HG02973 (cell line): ENCODE results near the gene KANSL1.
A peak's percentile ranks its signal among the peaks of the same experiment; 100 is the strongest.
"Not testable (repeated sequence)": the region's sequence is repeated elsewhere in the genome, so short reads cannot be mapped to it uniquely, and the experiment has no call there.

Experiments used
- ATAC-seq: cut with Tn5 transposase; IDR thresholded peaks from one replicate; pipeline ENCODE4 v1.9.1; 2021; ENCODE audit warnings: moderate library complexity; ENCODE audit not compliant: unreplicated experiment

KANSL1 gene, protein sequence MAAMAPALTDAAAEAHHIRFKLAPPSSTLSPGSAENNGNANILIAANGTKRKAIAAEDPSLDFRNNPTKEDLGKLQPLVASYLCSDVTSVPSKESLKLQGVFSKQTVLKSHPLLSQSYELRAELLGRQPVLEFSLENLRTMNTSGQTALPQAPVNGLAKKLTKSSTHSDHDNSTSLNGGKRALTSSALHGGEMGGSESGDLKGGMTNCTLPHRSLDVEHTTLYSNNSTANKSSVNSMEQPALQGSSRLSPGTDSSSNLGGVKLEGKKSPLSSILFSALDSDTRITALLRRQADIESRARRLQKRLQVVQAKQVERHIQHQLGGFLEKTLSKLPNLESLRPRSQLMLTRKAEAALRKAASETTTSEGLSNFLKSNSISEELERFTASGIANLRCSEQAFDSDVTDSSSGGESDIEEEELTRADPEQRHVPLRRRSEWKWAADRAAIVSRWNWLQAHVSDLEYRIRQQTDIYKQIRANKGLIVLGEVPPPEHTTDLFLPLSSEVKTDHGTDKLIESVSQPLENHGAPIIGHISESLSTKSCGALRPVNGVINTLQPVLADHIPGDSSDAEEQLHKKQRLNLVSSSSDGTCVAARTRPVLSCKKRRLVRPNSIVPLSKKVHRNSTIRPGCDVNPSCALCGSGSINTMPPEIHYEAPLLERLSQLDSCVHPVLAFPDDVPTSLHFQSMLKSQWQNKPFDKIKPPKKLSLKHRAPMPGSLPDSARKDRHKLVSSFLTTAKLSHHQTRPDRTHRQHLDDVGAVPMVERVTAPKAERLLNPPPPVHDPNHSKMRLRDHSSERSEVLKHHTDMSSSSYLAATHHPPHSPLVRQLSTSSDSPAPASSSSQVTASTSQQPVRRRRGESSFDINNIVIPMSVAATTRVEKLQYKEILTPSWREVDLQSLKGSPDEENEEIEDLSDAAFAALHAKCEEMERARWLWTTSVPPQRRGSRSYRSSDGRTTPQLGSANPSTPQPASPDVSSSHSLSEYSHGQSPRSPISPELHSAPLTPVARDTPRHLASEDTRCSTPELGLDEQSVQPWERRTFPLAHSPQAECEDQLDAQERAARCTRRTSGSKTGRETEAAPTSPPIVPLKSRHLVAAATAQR (N-terminal part only)

DNA sequence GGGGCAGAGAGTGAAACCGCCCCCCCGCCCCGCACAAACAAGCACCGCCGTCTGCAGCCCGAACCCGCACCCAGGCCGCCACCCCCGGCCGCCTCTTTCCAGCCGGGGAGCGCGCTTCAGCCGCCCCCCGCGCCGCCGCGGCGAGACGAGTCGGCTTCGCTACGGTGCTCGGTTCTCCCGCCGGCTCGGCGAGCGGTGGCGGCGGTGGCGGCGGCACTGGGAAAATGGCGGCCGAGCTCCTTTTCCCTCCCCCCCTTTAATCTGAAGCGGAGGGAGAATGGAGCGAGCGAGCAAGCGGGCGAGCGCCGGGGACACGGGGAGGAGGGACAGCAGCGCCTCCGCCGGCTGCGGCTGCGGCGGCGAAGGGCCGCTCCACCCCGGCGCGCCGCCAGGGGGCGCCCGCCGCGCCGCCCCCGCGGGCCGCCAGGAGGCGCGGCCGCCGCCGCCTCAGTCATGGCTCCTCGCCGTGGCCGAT is at the start of gene KANSL1:
TSS of gene KANSL1 (minus strand) at position 279 of the 475 bp plus-strand sequence. CDS start 21,286 bp downstream, outside the sequence.
- ATAC-seq = peak; percentile 58

DNA sequence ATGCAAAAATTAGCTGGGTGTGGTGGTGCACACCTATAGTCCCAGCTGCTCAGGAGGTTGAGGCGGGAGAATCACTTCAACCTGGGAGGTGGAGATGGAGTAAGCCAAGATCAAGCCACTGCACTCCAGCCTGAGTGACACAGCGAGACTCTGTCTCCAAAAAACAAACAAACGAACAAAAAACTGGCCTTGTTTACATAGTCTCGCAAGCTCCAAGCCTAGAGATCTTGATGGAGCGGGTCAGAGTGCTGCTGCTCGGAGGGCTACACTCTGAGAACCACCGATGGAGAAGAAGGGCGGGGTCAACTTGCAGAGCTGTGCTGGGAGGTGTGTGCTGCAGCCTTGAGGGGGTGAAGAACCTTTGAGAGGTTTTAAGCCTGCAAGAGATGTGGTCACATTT is 38.1 kb upstream of the KANSL1 start:
- ATAC-seq = not testable (repeated sequence)

DNA sequence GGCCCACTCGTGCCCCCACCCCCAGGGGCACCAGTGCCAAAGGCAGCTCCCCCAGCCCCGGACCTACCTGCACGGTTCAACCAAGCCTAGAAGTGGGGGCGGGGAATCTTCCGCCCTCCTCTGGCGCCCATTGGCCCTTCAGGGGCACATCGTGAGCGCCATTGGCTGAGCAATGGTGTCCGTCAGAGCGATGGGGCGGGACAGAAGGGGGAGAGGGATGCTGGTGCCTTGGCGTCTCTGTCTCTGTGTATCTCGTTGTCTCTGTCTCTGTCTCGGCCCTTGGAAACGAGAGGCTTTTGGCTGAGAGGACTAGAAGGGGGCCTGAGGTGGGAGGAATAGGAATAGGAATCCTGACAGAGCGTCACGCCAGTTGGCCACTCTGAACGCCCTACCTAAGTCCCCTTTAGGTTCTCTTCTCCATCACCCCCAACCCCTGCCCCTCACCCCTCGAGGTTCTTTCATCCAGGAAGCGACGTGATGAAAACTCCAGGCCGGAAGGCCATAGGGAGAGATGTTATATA is 32.1 kb upstream of the KANSL1 start:
- peak; percentile 96 for ATAC-seq

DNA sequence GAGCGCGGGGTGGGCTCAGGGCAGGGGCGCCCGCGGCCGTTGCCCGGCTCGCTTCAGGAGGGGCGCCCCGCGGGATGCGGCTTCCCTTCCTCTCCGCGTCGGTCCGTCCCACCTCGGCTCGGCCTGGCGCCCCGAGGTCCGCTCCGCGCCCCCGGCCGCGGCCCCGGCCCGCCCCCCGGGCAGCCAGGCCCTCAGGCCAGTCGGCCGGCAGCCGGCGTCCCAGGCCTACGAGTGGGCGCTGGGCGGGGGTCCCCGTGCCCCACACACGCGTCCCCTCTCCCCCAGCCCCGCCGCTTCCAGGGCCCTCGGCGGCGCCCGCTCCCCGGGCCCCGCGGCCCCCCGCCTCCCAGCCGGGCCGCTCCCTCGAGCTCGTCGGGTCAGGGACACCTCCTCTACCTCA is 31.6 kb upstream of the KANSL1 start:
- peak; percentile 33 for ATAC-seq

DNA sequence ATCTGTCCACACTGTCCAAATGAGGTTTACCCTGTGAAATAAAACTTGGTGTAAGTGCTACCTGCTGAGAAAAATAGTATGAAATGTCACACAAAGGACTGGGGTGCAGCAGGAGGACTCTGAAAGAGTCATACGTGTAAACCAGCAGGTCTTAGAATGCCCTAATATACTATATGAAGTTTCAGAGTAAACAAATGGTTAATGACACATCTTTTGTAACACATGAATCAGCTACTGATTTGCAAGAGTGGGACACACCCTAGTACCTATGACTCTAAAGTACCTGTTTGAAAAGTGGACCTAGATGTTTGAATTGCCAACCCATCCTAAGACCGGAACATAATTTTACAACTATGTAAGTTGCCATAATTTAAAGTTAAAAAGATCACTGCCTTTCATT is 29.8 kb upstream of the KANSL1 start:
- ATAC-seq = not testable (repeated sequence)

DNA sequence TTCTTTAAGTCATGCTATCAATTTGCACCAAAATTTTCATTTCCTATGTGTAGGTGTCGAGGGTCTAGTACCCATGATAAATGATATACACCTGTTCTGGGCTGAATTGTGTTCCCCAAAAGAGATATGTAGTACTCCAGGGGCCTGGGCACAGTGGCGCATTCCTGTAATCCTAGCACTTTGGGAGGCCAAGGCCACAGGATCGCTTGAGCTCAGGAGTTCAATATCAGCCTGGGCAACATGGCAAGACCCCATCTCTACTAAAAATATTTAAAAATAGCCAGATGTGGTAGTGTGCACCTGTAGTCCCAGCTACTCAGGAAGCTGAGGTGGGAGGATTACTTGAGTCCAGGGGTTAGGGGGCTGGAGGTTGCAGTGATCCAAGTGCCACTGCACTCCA is 23.5 kb upstream of the KANSL1 start:
- no peak for ATAC-seq

DNA sequence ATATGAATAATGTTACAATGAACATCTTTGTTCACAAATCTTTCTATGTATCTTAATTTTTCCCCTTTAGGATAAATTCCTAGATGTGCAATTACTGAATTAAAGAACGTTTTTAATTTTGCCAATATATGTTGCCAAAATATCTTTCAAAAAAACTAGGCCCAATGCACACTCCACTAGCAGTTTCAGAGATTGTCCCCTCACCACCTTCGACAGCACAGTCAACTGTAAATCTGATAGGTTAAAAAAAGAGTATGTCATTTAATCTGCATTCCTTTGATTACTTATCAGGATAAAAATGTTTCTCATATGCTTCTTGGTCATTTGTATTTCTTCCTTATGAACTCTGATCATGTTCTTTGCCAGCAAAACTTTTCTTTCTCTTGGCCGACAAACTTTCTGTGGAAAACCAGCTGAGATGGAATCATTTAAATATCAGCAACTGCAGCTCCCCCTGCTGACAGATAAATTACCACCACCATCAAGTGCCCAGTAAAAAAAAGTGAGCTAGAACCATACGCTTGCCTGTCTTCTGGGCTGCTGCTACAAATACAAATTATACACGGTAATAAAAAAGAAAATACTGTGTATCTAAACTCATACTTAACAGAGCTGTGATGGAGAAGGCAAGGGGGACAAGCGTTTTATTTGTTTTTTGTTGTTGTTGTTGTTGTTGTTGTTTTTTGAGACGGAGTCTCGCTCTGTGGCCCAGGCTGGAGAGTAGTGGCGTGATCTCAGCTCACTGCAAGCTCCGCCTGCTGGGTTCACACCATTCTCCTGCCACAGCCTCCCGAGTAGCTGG is 19.6 kb upstream of the KANSL1 start:
- no peak for ATAC-seq

DNA sequence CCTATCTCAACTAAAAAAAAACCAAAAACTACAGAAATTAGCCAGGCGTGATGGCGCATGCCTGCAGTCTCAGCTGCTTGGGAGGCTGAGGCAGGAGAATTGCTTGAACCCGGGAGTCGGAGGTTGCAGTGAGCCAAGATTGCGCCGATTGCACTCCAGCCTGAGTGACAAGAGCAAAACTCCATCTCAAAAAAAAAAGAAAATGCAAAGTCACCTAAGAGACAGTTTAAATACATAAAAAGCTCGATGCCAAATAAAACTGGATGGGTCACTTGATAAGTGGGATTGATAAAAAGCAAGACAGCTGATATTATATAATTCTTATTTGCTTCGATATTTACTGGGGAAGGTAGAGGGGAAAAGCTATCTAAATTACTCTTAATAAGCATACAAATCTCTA is 15.8 kb upstream of the KANSL1 start:
- no peak for ATAC-seq

DNA sequence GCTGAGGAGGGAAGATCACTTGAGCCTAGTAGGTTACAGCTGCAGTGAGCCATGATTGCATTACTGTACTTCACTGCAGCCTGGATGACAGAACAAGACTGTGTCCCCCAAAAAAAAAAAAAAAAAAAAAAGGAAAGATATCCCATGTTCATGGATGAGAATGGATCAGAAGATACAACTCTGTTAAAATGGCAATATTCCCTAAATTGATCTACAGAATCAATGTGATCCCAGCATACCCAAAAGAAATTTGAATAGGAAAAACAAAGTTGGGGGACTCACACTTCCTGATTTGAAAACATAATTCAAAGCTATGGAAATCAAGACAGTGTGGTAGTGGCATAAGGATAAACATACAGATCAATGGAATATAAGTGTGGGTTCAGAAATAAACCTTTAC is 12.7 kb upstream of the KANSL1 start:
- ATAC-seq = no peak

DNA sequence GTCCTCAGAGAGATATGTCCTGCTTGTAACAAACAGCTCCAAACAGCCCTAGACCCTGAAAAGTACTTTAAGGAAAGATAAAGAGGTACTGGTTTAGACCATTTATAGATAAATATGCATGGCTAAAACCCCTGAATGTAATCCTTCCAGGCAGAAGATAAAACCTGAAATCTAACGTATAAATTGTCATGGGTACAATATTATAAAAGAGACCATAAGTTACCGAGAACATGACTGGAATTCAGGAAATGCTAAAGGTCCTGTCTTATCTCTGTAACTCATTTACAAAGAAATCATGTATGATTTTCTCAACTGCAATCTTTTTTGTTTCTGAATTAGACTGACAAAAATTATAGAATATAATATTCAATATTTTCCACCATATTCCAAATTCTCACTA is 9.2 kb upstream of the KANSL1 start:
- no peak for ATAC-seq

DNA sequence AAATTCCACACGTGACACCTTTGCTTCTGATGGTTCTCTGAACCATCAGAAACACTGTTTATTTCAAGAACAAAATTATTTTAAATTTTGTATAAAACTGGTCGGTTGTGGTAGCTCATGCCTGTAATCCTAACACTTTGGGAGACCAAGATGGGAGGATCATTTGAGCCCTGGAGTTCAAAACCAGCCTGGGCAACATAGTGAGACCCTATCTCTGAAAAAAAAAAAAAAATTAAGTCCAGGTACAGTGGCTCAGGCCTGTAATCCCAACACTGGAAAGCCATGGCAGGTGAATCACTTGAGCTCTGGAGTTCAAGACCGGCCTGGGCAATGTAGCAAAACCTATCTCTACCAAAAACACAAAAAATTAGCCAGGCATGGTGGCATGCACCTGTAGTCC is 8.3 kb upstream of the KANSL1 start:
- no peak for ATAC-seq

DNA sequence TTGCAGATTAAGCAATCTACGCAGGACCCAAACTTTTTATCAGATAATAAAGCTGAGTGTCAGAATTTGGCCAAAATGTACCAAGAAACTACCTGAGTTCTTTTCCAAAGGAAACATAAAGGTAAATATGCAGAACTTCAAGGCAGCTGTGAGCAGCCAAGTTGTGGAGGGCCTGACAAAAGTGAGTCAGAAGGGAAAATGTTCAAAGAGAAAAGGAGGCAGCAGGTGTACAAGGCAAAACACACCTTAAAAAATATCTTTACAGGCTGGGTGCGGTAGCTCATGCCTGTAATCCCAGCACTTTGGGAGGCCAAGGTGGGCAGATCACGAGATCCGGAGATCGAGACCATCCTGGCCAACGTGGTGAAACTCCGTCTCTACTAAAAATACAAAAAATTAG is 7.0 kb upstream of the KANSL1 start:
- no peak for ATAC-seq

DNA sequence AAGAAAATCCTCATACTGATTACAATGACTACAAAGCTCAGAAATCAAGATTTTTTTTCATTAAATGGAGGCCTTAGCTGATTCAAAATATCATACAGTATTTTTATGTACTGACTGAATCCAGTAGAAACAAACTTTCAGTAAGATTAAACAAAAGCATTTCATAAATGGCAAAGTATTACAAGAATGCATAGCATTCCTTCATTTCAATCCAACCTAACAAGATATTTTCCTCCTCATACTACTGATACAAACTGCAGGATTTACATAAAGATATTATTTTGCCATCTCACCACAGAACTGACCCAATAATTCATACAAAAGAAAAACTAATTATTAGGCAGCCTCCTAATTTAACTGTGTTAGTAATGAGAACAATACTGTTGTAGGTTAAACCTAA is 6.2 kb upstream of the KANSL1 start:
- ATAC-seq = no peak

DNA sequence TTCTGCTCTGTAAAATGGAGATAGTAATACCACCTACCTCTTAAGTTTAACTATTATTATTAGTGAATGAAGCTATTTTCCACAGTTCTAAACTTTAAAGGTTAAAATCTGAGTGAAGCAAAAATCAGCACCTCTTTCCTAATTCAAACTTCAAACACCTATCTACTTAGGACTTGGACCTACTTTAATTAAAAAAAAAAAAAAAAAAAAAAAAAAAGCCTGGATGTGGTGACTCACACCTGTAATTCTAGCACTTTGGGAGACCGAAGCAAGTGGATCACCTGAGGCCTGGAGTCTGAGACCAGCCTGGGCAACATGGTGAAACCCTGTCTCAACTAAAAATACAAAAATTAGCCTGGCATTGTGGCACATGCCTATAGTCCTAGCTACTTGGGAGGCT is 5.0 kb upstream of the KANSL1 start:
- ATAC-seq = no peak

DNA sequence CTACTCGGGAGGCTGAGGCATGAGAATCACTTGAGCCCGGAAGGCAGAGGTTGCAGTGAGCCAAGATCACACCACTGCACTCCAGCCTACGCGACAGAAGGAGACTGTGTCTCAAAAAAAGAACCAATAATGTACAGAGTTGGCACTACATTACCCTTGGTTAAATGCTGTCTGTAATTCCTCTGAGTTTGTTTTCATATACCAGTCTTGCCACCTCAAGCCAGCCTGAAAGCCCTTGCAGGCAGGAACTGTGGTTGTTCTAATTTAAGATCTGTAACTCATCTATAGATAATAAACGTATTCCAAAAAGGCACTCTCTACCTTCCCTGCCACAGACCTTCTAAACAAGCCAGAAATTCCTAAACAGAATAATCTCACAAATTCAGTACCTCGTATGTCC is 4.3 kb upstream of the KANSL1 start:
- ATAC-seq = no peak

DNA sequence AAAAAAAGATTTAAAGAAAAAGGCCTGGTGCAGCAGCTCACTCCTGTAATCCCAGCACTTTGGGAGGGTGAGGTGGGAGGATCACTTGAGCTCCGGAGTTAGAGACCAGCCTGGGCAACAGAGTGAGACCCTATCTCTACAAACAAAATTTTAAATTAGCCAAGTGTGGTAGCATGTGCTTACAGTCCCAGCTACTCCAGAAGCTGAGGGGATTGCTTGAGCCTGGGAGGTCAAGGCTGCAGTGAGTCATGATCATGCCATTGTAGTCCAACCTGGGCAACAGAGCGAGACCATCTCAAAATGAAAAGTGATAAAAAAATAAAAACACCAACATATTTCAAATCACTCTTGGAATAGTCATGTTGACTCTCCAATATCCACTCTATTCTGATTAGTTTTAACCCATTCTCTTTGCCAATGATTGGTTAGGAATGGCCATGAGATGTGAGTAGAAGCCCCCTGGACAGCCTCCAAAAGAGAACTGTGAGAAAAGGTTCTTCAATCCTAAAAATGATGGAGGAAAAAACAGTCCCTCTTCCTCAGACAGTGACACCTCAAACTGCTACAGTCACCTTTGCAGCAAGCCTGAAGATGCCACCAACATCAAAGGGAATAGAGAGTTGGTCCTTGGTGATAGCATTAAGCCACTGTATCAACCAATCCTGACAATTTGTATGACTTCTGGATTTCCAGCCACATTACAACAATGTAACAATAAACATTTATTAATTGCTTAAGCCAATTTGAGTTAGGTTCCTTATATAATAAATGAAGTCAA is 2.9 kb upstream of the KANSL1 start:
- ATAC-seq = no peak

DNA sequence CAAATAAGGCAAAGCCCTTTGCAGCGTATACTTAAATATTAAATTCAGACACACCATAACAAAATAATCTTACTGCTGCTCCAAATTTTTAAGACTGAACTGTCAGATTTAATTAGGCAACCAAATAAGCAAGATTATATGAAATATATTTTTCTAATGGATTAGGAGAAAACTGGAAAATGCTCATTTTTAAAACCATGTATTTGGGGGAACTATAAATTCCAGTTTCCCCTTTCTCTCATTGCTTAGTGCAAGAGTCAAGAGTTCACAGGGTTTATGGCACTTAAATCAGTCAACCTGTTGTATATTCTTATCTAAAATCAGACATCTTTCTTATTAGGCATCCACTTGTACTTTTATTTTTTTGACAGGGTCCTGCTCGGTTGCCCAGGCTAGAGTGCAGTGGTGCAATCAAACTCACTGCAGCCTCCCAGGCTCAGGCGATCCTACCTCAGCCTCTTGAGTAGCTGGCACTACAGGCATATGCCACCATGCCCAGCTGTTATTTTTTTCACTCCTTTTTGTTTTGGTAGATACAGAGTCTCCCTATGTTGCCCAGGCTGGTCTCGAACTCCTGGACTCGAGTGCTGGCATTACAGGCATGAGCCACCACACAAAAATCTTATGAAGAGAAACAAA is 2.1 kb upstream of the KANSL1 start:
- no peak for ATAC-seq

DNA sequence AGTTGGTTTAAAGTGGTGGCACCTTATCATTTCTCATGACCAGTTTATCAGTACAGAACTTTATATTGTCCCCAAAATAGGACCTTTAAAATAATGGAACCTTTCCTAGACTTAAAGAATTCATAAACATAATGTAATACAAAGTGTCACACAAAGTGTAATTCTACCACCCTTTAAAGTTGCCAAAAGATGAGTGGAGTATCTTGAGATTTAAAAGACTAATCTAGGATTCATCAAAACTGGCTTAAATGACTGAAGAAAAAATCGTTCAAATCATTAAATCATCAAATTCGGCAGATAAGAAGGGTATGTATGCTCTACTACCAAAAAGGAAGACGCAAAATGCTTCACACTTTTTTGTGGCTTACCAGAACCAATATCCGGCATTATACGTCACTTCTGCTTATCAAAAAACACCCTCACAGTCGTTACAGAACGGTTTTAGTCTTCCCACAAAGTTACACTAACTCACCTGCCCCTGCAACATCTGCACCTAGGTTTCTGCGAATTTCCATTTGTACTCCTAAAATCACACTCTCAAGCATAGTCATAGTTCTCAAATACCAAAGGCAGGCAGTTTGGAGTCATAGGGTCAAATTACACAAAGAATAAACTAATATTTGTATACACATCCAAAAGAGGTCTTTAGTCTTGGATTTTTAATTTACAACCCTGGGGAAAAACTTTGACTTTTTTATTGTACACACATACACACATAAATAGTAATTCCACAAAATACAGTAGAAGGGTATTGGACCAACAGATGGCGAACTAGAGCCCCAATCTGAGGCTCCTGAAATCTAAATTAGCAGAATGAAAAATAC is 1.4 kb upstream of the KANSL1 start:
- no peak for ATAC-seq
